Subcutaneous adipose tissue (tissue), 4 donors: ENCODE results near the gene AKAP6. TPM values are rescaled to one million over a fixed set of nuclear protein-coding genes. Genes with fewer than 3 reads are reported as not detected.

Experiments used
- CTCF ChIP-seq: fragments of 450-650 bp; IDR thresholded peaks from one replicate; pipeline ENCODE4 v1.5.1; 2016; ENCODE audit warnings: low read depth, mild to moderate bottlenecking, control low read depth, antibody characterized with exemption, moderate library complexity
- total RNA-seq, 4 donors: library from RNA; depleted of rRNA; stranded (reverse); fragments of >200 nt; gene quantifications; one replicate each; pipeline ENCODE4 v1.1.0, GENCODE V29; 2016

The AKAP6 gene
- total RNA-seq, 4 donors from 2014 or later: 0.65 to 6.5 (median 1.2) TPM

GRCh38 chr14:32537166-32537565, 208.1 kb downstream of the AKAP6 start:
- no peak for TF ChIP-seq CTCF

- no peak for TF ChIP-seq CTCF
These were observed 213.4 kb downstream of the AKAP6 start for GRCh38 chr14:32542507-32542906.

- TF ChIP-seq CTCF: no peak
These were observed 216.0 kb downstream of the AKAP6 start for GRCh38 chr14:32545095-32545494.

- TF ChIP-seq CTCF: no peak
These were observed 216.6 kb downstream of the AKAP6 start for GRCh38 chr14:32545506-32546210.

GRCh38 chr14:32546246-32546645, 217.1 kb downstream of the AKAP6 start:
- TF ChIP-seq CTCF: no peak

GRCh38 chr14:32552766-32553165, 223.7 kb downstream of the AKAP6 start:
- TF ChIP-seq CTCF: no peak

- no peak for TF ChIP-seq CTCF
These were observed 229.9 kb downstream of the AKAP6 start for GRCh38 chr14:32559048-32559447.
